HEK293T (cell line): ENCODE measurements around the gene HMGB2.

ENCODE experiments used
- FOXA1 ChIP-seq: fragments of 450-650 bp; IDR thresholded peaks from 2 replicates; pipeline ENCODE4 v1.6.1; 2016; ENCODE audit warnings: mild to moderate bottlenecking
- FOXK2 ChIP-seq: fragments of 450-650 bp; IDR thresholded peaks from 2 replicates; pipeline ENCODE4 v1.6.1; 2016; ENCODE audit warnings: mild to moderate bottlenecking
- FOXM1 ChIP-seq: fragments of 450-650 bp; IDR thresholded peaks from 2 replicates; pipeline ENCODE4 v1.6.1; 2017; ENCODE audit warnings: mild to moderate bottlenecking, borderline replicate concordance
- SUZ12 ChIP-seq: fragments of 450-650 bp; IDR thresholded peaks from 2 replicates; pipeline ENCODE4 v1.6.1; 2016; ENCODE audit warnings: mild to moderate bottlenecking
- ZNF384 ChIP-seq: fragments of 450-650 bp; IDR thresholded peaks from 2 replicates; pipeline ENCODE4 v1.6.1; 2016

DNA sequence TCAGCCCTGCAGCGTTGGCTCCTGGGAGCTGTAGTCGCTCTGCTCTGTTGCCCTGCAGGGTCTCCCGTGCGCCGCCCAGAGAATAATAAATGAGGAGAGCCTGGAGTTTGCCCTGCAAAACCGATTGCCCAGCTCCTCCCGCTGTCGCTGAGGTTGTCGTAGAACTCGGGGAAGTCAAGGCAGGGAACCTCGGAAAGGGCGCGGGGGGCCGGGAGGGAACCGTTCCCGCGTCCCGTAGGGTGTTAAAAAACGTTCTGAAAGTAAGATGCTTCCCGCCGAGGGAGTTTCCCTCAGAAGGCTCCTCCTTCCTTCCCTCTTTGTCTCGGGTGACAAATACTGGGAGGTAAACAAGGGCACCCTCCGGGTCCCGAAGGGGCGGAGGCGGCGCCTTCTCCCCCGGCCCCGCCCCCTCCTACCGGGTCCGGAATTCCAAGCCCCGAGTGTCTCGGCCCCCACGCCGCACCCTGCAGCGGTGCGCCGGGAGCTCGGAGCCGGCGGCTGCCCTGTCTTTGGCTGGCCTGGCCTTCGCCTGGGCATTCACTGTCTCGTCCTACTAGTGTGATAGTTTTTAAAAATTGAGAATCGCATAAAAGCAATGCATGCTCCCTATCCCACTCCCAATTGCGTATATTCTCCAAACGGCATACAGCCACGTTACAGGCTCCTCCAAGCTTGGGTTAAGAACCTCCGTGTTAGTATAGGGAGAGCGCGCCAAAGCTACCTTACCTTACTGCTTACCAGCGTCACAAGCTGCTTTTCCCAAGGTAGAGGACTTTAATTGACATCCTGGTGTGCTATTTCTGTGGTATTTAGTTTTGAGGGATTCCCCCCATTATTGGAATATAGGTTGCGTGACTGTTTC is 964 bp upstream of the HMGB2 start:
- no peak for TF ChIP-seq FOXA1
- no peak for TF ChIP-seq ZNF384
- TF ChIP-seq SUZ12, result no peak
- TF ChIP-seq FOXM1, result no peak
- no peak; the same call in 1 of the 2 replicates for TF ChIP-seq FOXK2
